IPS-11a (cell line): ENCODE measurements around the gene IRF4.
A peak's percentile ranks its signal among the peaks of the same experiment; 100 is the strongest.

Source experiments
- H3K4me3 ChIP-seq: one replicate; pipeline ENCODE4 v1.5.1; 2013; ENCODE audit warnings: low read depth, low read length, control low read depth

Gene IRF4

DNA sequence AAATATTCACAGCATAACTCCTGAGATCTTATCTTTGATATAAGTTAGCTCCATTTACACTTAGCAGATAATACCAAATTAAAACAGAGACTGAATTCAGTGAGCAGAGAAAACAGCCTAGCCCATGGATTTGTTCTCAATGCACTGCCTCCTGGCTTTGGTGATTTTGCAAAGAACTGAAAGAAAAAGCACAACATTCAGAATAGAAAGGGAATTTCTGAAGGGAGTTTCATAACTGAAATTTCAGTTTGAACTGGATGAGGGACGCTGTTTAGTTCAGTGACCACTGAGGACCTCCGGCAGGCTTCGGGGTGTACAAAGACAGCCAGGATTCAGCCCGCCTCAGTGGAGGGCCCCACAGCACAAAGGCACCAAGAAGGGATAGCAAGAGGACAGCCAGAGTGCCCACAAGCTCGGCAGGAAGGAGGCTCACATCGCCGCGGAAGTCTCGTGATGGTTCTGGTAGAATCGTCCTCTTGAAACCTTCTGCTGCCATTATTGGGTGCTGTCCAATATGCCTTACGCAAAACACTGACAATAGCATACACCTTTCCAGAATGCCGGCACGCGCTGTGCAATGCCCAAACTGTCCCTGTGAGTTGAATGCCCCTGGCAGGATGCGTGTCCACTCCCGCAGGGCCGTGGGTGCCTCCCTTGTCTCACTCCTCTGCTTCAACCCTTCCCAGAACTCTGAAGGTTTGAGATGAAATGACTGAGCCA, 9.7 kb upstream of the IRF4 start:
- H3K4me3 ChIP-seq = no peak overlapping the region

DNA sequence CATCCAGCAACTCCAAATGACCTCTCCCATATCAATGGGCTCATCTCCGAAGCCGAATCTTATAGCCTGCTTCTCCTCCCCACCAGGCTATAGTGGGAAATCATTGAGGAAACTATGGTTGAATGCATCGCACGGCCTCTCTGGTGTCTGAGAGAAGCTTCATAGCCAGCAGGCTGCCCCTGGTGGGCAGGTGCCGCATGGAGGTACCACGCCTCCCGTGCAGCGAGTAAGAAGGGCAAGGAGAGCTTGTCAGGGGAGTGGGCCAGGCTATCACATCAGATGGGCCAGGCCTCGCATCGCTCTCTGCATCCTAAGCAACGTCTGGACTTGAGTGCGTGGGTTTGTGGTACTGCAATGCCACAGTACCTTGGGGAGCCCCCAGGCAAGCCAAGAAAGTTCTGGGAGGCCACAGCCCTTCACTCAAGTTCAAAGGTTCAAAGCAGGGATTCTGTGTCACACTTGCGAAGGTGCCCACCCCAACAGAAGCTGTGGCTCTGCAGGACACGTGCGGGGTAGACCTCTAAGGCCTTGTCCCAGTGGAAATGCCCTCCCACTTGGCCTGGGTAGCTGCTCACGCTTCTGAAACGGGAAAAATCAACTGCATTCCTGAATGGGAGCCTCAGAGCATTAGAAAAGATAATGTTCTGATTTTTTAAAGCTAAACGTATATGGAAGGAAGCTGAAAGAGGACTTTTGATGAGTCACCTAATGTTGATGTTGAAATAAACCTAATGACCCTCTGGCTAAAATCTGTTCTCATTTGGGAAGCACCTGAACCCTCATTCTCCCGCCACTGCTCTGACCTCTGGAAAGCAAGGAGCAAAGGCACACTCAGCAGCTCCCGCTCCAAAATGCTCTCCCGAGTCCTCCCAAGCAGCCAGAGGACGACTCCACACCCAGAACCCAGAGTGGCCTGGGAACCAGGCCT, 8.4 kb upstream of the IRF4 start:
- H3K4me3 ChIP-seq = no peak overlapping the region

DNA sequence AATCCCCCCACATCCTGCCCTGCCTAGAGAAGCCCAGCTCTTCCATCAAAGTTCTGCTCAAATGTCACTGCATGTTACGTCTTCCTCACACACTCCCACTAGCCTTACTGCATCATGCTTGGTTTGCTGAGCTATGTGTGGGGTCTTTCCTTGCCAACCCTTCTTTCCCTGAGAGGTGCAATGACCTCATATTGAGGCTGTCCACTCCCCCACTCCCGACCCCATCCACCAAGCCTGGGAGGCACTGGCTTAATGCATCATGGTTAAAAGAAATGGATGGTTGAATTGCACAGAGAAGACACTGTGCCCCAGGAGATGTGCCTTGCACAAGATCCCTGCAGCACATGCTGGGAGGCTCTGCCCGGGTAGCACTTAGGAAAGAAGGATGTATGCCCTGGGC, 7.7 kb upstream of the IRF4 start:
- H3K4me3 ChIP-seq = no peak overlapping the region

DNA sequence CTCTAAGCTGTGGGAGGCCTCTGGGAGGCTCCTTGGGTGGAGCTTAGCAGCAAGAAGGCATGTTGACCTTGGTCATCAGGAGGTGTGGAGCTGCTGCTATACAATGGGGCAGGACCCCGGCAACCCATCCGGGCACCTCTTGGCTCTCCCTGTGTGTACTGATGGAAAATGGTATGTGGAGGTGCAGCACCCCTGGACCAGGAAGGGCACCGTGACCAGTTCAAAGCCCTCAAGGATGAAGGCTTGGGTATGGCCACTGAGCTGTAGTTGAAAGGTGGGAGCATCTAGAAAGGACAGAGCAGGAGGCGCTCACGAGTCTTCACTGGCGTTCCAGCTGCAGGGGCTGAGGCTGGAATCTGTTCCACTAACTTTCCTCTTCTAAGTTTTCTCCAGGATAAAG, 6.7 kb upstream of the IRF4 start:
- H3K4me3 ChIP-seq = no peak overlapping the region

DNA sequence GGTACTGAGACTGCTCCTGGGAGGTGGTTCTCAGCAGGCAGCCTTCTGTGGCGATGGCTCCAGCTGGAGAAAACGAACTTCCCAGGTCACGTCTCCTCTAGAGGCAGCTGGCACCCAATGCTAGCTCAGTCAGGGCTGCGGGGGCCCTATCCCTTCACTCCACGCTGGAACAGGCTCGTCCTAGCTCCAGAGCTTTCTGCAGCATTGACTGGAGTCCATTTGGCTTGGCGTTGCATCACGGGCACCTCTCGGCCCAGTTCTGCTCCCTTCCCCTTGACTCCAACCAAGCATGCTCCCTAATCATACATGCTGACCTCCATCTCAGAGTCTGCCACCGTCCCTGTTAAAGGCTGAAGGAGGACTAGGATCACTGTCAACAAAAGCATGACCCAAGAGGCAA, 5.9 kb upstream of the IRF4 start:
- no peak overlapping the region for H3K4me3 ChIP-seq

DNA sequence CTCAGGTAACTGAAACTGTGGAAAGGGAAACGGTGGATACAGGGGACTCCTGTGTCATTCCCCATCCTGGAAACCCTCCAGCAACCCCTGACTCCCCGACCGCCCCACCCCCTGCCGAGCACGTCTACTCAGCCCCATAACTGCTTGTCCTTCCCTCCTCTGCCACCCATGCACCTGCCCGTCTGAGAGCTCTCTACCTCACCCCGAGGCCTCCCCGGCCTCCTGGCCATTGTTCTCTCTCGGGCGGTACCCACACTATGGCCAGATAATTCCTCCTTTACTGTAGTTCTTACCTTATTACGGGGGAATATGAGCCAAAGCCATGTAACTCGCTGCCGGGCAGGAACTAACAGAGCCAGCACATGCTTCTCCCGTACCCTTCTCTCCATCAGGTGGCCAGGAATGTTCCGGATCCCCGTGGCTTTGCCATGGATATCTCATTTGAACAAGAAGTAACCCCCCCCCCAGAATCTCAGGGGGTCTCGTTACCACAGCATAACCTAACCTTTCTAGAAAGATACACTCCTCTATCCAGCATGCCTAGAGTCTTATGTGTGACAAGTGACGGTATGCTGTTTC, 4.8 kb upstream of the IRF4 start:
- no peak overlapping the region for H3K4me3 ChIP-seq

DNA sequence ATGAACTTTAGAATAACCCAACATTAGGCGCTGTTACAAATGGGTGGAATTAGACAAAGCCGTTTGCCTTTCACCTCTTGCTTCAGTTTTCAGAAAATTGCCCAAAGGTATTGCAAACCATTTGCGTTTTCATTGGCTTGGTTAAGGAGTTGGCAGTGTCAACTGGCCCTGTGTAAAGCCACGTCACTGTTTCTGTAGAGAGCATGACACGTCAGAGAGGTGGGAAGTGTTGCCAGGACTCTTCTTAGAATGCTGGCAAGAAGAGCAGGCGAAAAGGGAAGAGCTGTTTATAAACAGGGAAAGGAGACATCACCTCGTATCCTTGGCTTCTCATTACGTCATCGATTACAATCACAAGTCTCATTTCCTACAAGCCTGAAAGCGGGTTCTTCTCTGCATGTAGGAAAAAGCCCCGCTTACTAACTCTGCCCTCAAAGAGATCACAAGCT, 4.2 kb upstream of the IRF4 start:
- H3K4me3 ChIP-seq = no peak overlapping the region

DNA sequence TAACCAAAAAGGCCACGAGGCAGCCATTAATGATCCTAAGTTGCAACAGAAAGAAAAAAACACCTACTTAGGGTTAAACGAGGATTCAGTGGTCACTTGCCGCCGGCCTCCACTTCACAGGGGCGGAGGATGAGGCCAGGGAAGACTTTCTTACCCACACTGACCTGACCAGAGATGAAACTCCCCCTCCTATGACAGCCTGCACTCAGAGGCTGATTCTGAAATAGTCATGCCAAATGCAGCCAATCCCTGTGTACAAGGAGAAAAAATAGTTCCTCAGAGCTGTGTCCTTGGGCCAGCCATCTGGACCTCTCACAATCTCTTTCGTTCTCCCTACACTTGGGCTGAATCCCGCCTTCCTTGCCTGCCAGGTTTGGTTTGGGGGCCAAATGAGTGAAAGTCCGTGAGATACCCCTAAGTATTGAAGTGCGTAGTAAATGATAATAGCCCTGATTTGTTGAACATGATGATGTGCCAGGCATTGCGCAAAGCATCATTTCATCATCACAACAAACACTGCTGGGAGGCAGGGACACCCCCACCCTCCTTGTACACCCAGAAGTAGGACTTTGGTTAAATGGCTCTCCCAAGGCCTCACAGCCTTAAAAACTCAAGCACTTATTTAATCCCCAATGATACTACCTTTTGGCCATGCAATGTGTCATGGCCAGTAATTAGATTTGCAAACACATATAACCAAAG, 3.2 kb upstream of the IRF4 start:
- no peak overlapping the region for H3K4me3 ChIP-seq

DNA sequence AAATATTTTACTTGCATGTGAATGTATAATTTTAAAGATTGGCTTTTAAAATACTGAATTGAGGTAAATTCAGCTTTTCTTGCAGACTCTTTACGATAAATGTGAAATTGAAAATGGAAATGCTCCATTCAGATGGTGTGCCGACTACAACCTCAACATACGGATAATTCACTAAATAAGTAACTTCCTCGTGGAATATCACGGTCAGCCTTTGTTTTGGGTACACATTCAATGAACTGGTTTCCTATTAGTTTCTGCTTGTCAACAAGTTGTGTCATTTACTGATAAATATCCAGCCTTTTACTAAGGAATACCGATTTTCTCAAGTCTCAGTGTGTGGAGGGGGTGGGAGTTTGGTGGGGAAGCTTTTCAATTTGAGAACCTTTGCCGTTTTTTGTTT, 2.4 kb upstream of the IRF4 start:
- no peak overlapping the region for H3K4me3 ChIP-seq

DNA sequence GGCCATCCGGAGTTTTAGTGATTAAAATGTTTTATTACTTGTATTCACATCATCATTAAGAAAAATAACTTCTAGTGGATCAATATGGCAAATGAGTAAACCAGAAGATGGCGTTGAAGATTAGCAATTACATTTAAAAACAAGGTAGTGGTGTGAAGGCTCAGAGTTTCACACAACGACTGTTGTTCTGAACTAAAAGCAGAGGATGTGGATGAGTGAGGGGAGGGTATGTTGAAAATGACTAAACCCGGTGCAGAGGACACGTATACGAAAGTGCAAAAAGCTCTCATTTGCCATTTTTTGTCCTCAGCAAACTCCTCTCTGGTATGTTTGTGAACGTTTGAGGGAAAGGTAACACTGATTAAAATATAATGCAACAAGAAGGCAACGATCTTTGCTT, 1.9 kb upstream of the IRF4 start:
- H3K4me3 ChIP-seq = no peak overlapping the region

DNA sequence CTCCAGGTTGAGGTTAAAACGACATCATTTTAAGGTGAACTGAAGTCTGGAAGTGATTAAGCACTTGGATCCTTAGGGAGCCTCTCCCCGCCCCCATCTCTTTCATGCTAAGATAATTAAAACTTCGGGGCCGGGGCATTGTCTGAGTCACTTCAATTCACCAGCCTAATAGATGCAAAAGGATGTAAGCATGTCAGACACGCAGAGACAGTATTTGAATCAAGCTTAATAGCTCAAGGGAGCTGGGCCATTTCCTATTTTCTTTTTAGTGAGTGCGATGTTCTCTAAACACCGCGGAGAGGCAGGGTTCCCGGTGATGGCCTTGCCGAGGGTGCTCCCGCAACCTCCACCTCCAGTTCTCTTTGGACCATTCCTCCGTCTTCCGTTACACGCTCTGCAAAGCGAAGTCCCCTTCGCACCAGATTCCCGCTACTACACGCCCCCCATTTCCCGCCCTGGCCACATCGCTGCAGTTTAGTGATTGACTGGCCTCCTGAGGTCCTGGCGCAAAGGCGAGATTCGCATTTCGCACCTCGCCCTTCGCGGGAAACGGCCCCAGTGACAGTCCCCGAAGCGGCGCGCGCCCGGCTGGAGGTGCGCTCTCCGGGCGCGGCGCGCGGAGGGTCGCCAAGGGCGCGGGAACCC, 516 bp upstream of the IRF4 start:
- peak overlapping the region; percentile 38 for H3K4me3 ChIP-seq

DNA sequence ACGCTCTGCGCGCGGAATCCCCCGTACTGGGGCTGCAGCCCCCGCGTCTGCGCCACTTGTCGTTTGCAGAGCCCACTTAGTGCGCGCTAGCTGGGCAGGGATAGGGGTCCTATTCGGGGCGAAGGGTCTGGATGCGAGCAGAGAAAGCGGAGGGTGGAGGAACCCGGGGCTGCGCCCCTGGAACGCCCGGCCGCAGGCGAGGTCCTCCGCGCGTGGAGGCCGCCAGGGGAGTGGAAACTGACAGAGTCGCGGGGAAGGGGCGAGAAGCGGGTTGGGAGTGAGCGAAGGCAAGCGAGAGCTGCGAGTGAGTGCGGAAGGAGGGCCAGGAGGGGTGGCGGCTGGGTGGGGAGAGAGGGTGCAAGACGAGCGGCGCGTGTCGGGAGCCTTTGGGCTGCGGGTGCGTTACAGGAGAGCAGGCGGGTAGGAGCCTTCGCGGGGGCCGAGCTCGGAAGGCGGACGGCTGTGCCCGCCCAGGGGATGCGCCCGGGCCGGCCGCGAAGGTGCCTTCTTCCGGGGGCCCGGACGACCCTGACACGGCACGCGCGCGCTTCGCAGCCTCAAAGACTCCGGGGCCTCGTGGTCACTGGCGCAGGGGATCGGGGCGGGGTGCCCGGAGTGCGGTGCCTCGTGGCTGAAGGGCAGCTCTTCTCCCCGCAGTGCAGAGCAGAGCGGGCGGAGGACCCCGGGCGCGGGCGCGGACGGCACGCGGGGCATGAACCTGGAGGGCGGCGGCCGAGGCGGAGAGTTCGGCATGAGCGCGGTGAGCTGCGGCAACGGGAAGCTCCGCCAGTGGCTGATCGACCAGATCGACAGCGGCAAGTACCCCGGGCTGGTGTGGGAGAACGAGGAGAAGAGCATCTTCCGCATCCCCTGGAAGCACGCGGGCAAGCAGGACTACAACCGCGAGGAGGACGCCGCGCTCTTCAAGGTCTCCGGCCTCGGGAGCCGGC, 1.2 kb downstream of the IRF4 start:
- H3K4me3 ChIP-seq = peak overlapping the region; percentile 35

DNA sequence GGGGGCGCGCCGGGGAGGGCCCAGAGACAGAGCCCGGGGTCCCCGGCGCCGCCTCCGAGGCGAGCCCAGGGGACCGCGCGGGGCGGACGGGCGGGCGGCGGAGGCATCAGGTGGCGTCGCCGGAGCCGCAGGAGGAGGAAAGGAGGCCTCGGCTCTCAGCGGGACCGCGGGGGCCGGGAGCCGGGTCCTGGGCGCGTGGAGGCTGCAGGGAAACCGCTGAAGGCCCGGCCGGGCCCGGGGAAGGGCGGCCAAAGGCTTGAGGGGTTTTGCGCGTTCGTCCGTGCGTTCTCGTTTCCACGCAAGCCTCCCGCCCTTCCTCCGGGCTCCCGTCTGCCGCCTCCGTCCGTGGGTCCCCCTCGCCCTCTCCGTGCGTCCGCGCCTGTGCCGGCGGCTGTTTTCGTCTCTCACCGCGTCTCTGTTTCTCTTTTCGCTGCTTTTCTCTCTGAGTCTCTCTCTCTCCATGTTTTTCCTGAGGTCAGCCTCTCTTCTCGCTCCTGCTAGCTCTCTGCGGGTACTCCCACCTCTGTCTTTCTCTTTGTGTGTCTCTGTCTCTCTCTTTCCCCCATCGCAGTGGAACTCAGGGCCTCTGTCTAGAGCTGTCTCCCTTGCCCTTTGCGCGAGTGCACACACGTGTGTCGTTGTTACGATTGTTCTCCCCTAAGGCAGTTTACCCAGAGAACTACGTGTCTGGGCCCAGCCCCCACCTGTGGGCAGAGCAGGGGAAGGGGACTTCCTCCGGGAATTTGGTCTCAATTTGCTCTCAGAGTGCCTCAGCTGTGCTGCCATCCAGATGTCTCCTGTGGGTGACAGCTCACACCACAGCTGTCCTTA, 2.1 kb downstream of the IRF4 start:
- peak overlapping the region; percentile 35 for H3K4me3 ChIP-seq

DNA sequence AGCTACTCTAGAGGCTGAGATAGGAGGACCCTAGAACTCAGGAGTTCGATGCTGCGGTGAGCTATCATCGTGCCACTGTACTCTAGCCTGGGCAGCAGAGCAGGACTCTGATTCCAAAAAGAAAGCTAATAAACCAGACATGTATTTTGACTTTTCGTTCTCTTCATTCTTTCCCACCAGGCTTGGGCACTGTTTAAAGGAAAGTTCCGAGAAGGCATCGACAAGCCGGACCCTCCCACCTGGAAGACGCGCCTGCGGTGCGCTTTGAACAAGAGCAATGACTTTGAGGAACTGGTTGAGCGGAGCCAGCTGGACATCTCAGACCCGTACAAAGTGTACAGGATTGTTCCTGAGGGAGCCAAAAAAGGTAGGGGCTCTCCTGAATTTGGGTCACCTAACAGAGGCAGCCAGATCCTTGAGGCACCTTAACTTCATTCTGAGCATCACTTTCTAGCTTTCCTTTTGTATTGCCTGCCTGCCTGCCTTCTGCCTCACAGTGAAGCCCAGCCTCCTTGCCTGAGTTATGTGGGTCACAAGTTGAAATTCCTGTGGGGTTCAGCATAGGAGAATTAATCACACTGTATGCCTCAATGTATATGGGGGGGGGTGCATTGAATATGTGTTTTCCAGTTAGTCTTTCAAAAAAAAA, 3.2 kb downstream of the IRF4 start:
- H3K4me3 ChIP-seq = no peak overlapping the region

DNA sequence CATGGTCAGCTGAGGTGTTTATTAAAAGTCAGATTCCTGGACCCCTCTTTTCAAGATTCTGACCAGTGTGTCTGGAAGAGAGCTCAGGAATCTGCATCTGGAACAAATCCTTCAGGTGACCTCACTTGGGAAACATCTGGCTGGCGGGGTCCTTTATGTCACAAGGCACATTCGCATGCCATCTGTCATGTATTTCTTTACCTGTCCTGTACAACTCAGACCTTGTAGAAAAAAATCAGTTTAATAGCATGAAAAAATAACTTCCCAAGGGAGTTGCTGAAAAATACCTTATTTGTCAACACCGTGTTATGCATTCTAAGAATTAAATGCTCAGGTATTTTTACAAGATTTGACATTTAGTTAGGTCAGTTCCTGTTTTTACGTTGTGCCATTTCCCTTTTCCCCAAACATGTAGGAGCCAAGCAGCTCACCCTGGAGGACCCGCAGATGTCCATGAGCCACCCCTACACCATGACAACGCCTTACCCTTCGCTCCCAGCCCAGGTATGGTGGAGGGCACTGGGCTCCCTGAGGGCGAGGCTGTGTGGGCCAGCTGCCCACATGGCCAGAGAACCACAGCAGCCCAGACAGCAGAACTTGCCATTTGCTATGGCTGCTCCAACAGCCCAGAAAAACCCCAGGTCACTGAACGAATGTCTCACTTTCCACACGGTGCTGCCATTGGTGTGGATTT, 4.0 kb downstream of the IRF4 start:
- H3K4me3 ChIP-seq = no peak overlapping the region

DNA sequence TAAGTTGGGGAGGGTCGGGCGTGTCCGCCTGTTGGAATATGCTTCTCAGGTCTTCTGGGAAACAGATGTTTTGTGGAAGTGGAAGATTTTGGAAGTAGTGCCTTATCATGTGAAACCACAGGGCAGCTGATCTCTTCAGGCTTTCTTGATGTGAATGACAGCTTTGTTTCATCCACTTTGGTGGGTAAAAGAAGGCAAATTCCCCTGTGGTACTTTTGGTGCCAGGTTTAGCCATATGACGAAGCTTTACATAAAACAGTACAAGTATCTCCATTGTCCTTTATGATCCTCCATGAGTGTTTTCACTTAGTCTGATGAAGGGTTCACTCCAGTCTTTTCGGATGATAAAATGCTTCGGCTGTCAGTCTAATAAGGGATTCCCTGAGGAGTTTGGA, 4.6 kb downstream of the IRF4 start:
- H3K4me3 ChIP-seq = no peak overlapping the region

DNA sequence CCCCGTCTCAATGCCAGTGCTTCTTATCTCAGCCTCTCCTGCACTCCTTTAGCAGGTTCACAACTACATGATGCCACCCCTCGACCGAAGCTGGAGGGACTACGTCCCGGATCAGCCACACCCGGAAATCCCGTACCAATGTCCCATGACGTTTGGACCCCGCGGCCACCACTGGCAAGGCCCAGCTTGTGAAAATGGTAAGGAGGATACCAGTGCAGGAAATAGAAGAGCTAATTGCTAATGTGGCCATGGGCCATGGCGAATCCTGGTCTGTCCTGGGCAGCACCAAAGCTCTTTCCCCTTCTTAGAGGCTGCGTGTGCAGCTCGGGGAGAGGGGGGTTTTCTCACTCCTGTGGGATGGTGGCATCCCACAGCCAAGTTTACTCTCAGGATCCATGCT, 5.5 kb downstream of the IRF4 start:
- H3K4me3 ChIP-seq = no peak overlapping the region

DNA sequence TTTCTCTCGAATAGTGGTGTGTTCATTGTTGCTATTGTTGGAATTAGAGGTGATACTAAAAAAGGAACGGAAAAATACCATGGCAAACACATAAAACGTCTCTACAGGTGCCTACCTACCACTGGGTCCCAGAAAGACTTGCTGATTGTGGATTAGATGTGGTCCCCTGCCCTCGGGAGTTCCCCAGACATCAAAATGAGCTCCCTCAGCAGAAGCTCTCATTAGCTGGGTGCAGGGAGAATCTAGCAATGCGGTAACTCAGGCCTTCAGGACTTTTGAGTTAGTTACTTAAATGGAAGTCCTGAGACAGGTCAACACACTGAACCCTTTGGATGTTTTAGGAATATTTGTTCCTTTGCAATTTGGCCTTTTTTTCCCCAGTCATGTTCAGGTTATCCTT, 6.1 kb downstream of the IRF4 start:
- no peak overlapping the region for H3K4me3 ChIP-seq
